ENCODE results near the gene GLP2R.

DNA sequence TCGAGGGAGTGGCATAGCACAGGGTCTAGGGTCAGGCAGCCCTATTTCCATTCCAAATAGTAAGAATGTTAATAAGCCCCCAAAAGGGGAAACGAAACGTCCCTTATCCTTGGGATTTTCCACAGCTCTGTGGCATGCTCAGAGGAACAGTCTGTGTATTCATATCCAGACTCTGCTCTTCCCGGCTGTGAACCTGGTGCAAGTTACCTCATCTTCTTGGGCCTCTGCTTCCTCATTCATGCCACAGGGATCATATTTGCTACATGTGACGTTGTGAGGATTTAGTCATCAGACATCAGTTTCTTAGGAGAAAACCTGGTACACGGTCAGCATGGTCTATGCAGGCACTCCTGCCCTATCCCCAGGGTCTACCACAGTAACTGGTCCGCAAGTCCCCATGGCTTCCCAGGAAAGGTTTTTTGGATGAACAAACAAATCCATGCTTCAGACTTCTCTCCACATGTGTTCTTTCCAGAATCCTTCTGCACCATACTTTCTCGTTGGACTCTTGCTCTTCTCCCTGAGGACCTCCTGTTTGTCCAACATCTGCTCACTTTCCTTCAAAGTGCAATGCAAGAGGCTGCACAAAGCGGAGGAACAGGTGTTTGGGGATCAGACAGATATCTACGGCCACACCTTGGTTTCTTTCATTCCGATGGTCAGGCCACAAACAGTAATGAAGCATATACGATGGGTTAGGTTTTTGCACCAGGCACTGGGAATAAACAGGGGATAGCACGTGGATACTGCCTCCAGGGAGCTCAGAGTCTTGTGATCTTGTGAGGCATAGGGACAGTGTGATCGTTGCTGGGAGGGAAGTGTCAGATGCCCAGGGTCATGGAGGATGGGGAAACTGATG is 17.7 kb downstream of the GLP2R start:
- TF ChIP-seq, protein P1, sequence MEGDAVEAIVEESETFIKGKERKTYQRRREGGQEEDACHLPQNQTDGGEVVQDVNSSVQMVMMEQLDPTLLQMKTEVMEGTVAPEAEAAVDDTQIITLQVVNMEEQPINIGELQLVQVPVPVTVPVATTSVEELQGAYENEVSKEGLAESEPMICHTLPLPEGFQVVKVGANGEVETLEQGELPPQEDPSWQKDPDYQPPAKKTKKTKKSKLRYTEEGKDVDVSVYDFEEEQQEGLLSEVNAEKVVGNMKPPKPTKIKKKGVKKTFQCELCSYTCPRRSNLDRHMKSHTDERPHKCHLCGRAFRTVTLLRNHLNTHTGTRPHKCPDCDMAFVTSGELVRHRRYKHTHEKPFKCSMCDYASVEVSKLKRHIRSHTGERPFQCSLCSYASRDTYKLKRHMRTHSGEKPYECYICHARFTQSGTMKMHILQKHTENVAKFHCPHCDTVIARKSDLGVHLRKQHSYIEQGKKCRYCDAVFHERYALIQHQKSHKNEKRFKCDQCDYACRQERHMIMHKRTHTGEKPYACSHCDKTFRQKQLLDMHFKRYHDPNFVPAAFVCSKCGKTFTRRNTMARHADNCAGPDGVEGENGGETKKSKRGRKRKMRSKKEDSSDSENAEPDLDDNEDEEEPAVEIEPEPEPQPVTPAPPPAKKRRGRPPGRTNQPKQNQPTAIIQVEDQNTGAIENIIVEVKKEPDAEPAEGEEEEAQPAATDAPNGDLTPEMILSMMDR (conservative IDR thresholded peaks at IDR 0.05) = no peak
- no peak for TF ChIP-seq ZFX (IDR thresholded peaks at IDR 0.05)

Data from C4-2B (cell line).